Gastrocnemius medialis (tissue), 4 donors: ENCODE measurements around the gene CD47.

ENCODE experiments used
- CTCF ChIP-seq, 5 experiments: fragments of 450-650 bp in 3 of 5; fragments of 200-600 bp in 2 of 5; sonication (generic) in 2 of 5; IDR thresholded peaks in 4 of 5; conservative IDR thresholded peaks in 1 of 5; 1 replicate in 4 of 5; 2 replicates in 1 of 5; pipeline ENCODE4 v1.5.1; 2016 to 2019; ENCODE audit warnings: antibody characterized with exemption in 5 of 5, mild to moderate bottlenecking in 3 of 5, moderate library complexity in 3 of 5
- POLR2A ChIP-seq, 2 donors: fragments of 450-650 bp; IDR thresholded peaks; one replicate each; pipeline ENCODE4 v1.6.1; 2017; ENCODE audit warnings: antibody characterized with exemption in 2 of 2, mild to moderate bottlenecking in 2 of 2, moderate library complexity in 2 of 2

- TF ChIP-seq CTCF (IDR thresholded peaks at IDR 0.05 in 4 of 5, conservative IDR thresholded peaks at IDR 0.05 in 1 of 5) (no peak), POLR2A (IDR thresholded peaks at IDR 0.05) (no peak)
Measured at GRCh38 chr3:108122276-108122675, 31.4 kb upstream of the CD47 start.
